ENCODE results near the gene PRR23E.

- TF ChIP-seq POLR2A (IDR thresholded peaks at IDR 0.05), result no peak
- no peak for TF ChIP-seq CTCF (IDR thresholded peaks at IDR 0.05)
Observed at GRCh38 chr3:127150513-127151250, 42.2 kb upstream of the PRR23E start.
